Fibroblast of pulmonary artery (primary cell): ENCODE results near the gene TSHR.
"Not testable (repeated sequence)": the region's sequence is repeated elsewhere in the genome, so short reads cannot be mapped to it uniquely, and the experiment has no call there.

Experiments
- DNase-seq: peaks from one replicate; pipeline ENCODE4 v3.0.0-alpha.2; 2010; ENCODE audit warnings: low read depth
- H3K4me3 ChIP-seq: replicated peaks from 2 replicates; pipeline ENCODE4 v1.5.1; 2011; ENCODE audit warnings: low read depth, mild to moderate bottlenecking, control low read depth, low read length, moderate library complexity
- CTCF ChIP-seq: IDR thresholded peaks from 2 replicates; pipeline ENCODE4 v1.5.1; 2011; ENCODE audit warnings: mild to moderate bottlenecking, control low read depth, low read length, inconsistent platforms; ENCODE audit errors: missing control alignments

TSHR gene

GRCh38 chr14:81028461-81028860 lies 73.0 kb downstream of the TSHR start:
- no peak for TF ChIP-seq CTCF
- no peak overlapping the region for H3K4me3 ChIP-seq
- no peak for DNase-seq

GRCh38 chr14:81031488-81031887 lies 76.1 kb downstream of the TSHR start:
- no peak for TF ChIP-seq CTCF
- DNase-seq: no peak
- H3K4me3 ChIP-seq: no peak overlapping the region

GRCh38 chr14:81033698-81034240 lies 78.3 kb downstream of the TSHR start:
- no peak for DNase-seq
- H3K4me3 ChIP-seq: no peak overlapping the region
- no peak for TF ChIP-seq CTCF

GRCh38 chr14:81042438-81042837 lies 87.0 kb downstream of the TSHR start:
- no peak for DNase-seq
- no peak for TF ChIP-seq CTCF

GRCh38 chr14:81051547-81051946 lies 96.1 kb downstream of the TSHR start:
- no peak for DNase-seq
- TF ChIP-seq CTCF: no peak

More at GRCh38 chr14:81042438-81042837, 87.0 kb downstream of the TSHR start:
- no peak overlapping the region for H3K4me3 ChIP-seq

GRCh38 chr14:81054057-81054456 lies 98.6 kb downstream of the TSHR start:
- H3K4me3 ChIP-seq, DNase-seq: not testable (repeated sequence)

More at GRCh38 chr14:81051547-81051946, 96.1 kb downstream of the TSHR start:
- no peak overlapping the region for H3K4me3 ChIP-seq

GRCh38 chr14:81055971-81056370 lies 100.5 kb downstream of the TSHR start:
- no peak overlapping the region for H3K4me3 ChIP-seq
- DNase-seq: no peak
- TF ChIP-seq CTCF: no peak

GRCh38 chr14:81062380-81062779 lies 107.0 kb downstream of the TSHR start:
- TF ChIP-seq CTCF: no peak
- DNase-seq: no peak
- no peak overlapping the region for H3K4me3 ChIP-seq
